GM10266 (cell line): ENCODE data around the gene SH3GL3.

ENCODE experiments used
- DNase-seq: peaks from one replicate; pipeline ENCODE4 v3.0.0; 2012; ENCODE audit errors: extremely low spot score
- TF ChIP-seq, protein P1 (sequence below): IDR thresholded peaks from 2 replicates; pipeline ENCODE4 v1.5.1; 2012; ENCODE audit warnings: mild to moderate bottlenecking, low read depth; ENCODE audit not compliant: control insufficient read depth, insufficient read depth; ENCODE audit errors: missing control alignments

SH3GL3 gene

DNA sequence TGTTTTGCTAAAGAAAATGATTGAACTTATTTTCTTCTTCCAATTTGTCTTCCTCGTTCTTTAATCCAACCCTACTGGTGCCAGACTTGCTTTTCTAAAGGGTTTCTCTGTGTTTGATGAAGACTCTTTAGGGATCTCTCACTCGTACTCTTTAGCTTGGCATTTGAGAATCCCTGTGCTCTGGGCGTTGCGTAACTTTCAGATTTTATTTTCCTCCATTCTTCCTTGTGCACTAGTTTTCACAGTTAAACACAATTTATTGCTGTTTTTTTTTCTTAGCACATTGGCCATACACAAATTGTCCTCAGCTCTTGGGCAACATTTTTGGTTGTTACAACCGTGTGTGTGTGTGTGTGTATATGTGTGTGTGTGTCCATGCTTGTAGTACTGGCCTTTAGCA lies 111.0 kb downstream of the SH3GL3 start:
- DNase-seq: no peak
- TF ChIP-seq, protein P1, sequence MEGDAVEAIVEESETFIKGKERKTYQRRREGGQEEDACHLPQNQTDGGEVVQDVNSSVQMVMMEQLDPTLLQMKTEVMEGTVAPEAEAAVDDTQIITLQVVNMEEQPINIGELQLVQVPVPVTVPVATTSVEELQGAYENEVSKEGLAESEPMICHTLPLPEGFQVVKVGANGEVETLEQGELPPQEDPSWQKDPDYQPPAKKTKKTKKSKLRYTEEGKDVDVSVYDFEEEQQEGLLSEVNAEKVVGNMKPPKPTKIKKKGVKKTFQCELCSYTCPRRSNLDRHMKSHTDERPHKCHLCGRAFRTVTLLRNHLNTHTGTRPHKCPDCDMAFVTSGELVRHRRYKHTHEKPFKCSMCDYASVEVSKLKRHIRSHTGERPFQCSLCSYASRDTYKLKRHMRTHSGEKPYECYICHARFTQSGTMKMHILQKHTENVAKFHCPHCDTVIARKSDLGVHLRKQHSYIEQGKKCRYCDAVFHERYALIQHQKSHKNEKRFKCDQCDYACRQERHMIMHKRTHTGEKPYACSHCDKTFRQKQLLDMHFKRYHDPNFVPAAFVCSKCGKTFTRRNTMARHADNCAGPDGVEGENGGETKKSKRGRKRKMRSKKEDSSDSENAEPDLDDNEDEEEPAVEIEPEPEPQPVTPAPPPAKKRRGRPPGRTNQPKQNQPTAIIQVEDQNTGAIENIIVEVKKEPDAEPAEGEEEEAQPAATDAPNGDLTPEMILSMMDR: no peak

GRCh38 chr15:83559310-83559966 lies 112.3 kb downstream of the SH3GL3 start:
- TF ChIP-seq, protein P1: peak; percentile 83
- peak; percentile 57 for DNase-seq

DNA sequence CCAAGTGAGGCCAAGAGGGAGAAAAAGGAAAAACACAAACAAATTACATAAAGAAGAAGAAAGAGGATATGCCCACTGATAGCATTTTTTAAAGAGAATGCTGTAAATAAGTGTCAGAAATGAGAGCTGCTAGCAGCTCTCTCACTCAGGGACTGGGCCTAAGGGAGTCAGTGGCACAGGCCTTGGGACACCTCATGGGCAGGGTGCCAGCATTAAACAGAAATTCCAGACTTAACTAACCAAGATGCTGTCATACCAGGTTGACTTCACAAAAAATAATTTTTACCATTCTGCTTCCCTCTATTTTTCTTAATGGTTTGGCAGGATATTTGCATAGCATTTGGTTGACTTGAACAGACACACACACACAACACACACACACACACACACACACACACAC lies 114.5 kb downstream of the SH3GL3 start:
- TF ChIP-seq, protein P1: no peak
- no peak for DNase-seq

DNA sequence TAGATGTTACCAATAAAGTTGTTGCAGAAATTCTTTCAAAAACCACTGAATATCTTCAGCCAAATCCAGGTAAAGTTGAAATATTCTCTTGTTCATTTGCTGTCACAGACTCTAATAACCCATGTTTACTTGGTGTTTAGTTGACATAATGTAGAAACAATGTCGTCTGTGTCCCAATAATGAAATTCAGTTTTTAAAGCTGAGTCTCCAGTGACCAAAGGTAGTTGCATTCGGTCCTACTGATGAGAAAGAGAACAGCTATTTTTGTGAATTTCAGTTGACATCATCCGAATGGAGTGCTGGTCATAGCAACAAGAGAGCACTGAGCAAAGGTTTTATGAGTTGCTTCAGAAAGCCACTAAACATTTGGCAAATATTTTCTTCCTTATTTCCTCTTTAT lies 118.0 kb downstream of the SH3GL3 start:
- TF ChIP-seq, protein P1: no peak
- no peak for DNase-seq

- peak; percentile 30 for DNase-seq
- TF ChIP-seq, protein P1: peak; percentile 60
Measured at GRCh38 chr15:83565553-83566159, 118.5 kb downstream of the SH3GL3 start.

DNA sequence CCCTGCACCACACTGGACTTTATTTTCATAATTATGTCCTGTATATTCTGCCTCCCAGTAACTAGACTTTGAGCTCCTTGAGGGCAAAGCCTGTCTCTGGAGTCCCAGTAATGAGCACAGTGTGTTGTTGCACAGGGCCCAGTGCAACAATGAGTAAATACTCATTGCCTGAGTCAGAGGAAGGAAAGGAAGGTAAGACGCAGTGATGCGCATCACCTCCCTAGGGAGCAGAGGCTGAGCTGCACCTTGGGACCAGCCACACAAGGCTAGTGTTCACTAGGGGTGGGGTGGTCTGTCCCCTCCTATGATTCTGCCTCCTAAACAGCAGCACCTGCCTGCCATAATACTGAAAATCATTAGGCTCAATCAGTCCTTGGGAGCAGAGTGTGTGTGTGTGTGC lies 120.2 kb downstream of the SH3GL3 start:
- TF ChIP-seq, protein P1: no peak
- DNase-seq: no peak

DNA sequence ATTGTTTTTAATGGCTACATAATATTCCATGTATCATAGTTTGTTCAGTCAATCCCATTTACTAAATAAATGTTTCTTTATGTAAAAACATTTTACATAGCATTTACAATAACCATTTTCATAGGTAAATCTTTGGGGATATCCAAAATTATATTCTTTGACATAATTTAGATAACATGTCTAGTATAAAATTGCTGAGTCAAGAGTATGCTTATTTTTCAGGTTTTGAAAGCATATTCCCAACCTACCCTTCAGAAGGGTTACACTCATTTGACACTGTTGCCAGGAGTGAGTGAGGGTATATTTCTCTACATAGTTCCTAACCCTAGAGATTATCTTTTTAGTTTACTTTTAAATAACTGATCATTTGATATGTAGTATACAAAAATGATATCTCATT lies 122.2 kb downstream of the SH3GL3 start:
- TF ChIP-seq, protein P1: no peak
- no peak for DNase-seq
